IMR-90 (cell line): ENCODE measurements around the gene PROK2. TPM values are rescaled to one million over a fixed set of nuclear protein-coding genes. Genes with fewer than 3 reads are reported as not detected.

Experiments
- ATAC-seq: fragments of 200-7000 bp; cut with Tn5 transposase; 2 replicates; pipeline ENCODE4 v1.9.1; 2020; ENCODE audit warnings: low read depth, mild to moderate bottlenecking, moderate library complexity
- BruUV-seq: library from RNA; stranded (reverse); fragments of 400-500 nt; replicated peaks from 2 replicates; lab custom pipeline; 2021; lab: Mats Ljungman, UMichigan
- CTCF ChIA-PET: fragments of 300-600 bp; formaldehyde crosslinking; extraction: SDS; loops from one replicate; lab custom pipeline; 2021; ENCODE audit warnings: antibody characterized with exemption; lab: Yijun Ruan, JAX
- POLR2A ChIA-PET: fragments of 300-600 bp; sonication (Branson Sonifier 250); formaldehyde crosslinking; loops from one replicate; lab custom pipeline; 2022; ENCODE audit warnings: antibody characterized with exemption; ENCODE audit not compliant: unreplicated experiment; lab: Charles Lee
- DNase-seq: peaks from one replicate; pipeline ENCODE4 v3.0.0; 2013
- H2AFZ ChIP-seq: replicated peaks from 2 replicates; pipeline ENCODE3; 2013; ENCODE audit warnings: low read length, mild to moderate bottlenecking; ENCODE audit not compliant: poor library complexity
- H2AK5ac ChIP-seq: 2 replicates; pipeline ENCODE4 v1.6.1; 2013; ENCODE audit warnings: low read depth, low read length, inconsistent platforms
- H2AK9ac ChIP-seq: replicated peaks from 2 replicates; pipeline ENCODE3; 2013; ENCODE audit warnings: mild to moderate bottlenecking, low read depth, low read length, moderate library complexity; ENCODE audit not compliant: poor library complexity
- H2BK120ac ChIP-seq: 2 replicates; pipeline ENCODE4 v1.6.1; 2013; ENCODE audit warnings: low read depth, low read length, inconsistent platforms
- H2BK15ac ChIP-seq: 3 replicates; pipeline ENCODE4 v1.6.1; 2013; ENCODE audit warnings: low read depth, low read length, inconsistent platforms
- H2BK20ac ChIP-seq: 2 replicates; pipeline ENCODE4 v1.6.1; 2013; ENCODE audit warnings: low read depth, mild to moderate bottlenecking, inconsistent platforms, low read length, moderate library complexity
- H2BK5ac ChIP-seq: 2 replicates; pipeline ENCODE4 v1.6.1; 2013; ENCODE audit warnings: mild to moderate bottlenecking, low read depth, low read length, inconsistent platforms; ENCODE audit not compliant: poor library complexity, severe bottlenecking
- H3K14ac ChIP-seq: replicated peaks from 2 replicates; pipeline ENCODE4 v1.6.1; 2013; ENCODE audit warnings: low read depth, low read length, inconsistent platforms
- H3K18ac ChIP-seq: 2 replicates; pipeline ENCODE4 v1.6.1; 2013; ENCODE audit warnings: low read depth, low read length, control low read depth
- H3K23ac ChIP-seq: 2 replicates; pipeline ENCODE4 v1.6.1; 2013; ENCODE audit warnings: low read depth, low read length, inconsistent platforms
- H3K27ac ChIP-seq: 2 replicates; pipeline ENCODE4 v1.5.1; 2013; ENCODE audit warnings: mild to moderate bottlenecking, control low read depth, low read length; ENCODE audit not compliant: insufficient read depth
- H3K27me3 ChIP-seq: 2 replicates; pipeline ENCODE4 v1.6.1; 2013; ENCODE audit warnings: low read length; ENCODE audit not compliant: control insufficient read depth, insufficient read depth
- H3K36me3 ChIP-seq: 2 replicates; pipeline ENCODE4 v1.6.1; 2013; ENCODE audit warnings: low read length, mixed read lengths; ENCODE audit not compliant: control insufficient read depth, insufficient read depth
- H3K4ac ChIP-seq: 2 replicates; pipeline ENCODE4 v1.6.1; 2013; ENCODE audit warnings: low read depth, low read length, inconsistent platforms
- H3K4me1 ChIP-seq: 2 replicates; pipeline ENCODE4 v1.6.1; 2013; ENCODE audit warnings: low read length, mixed read lengths; ENCODE audit not compliant: control insufficient read depth, insufficient read depth
- H3K4me2 ChIP-seq: 2 replicates; pipeline ENCODE4 v1.6.1; 2013; ENCODE audit warnings: low read depth, mild to moderate bottlenecking, control low read depth, low read length, moderate library complexity
- H3K4me3 ChIP-seq: 2 replicates; pipeline ENCODE4 v1.5.1; 2013; ENCODE audit warnings: low read depth, mild to moderate bottlenecking, control low read depth, low read length, moderate library complexity; ENCODE audit not compliant: insufficient read depth
- H3K56ac ChIP-seq: 2 replicates; pipeline ENCODE4 v1.6.1; 2013; ENCODE audit warnings: low read length, inconsistent platforms; ENCODE audit not compliant: insufficient read depth; ENCODE audit errors: extremely low read depth
- H3K79me1 ChIP-seq, 2 experiments: 2 replicates each; pipeline ENCODE4 v1.6.1; 2013; ENCODE audit warnings: low read length in 2 of 2, inconsistent platforms in 1 of 2, low read depth in 1 of 2
- H3K9ac ChIP-seq: 2 replicates; pipeline ENCODE4 v1.6.1; 2013; ENCODE audit warnings: low read depth, low read length, control low read depth
- H3K9me1 ChIP-seq: 2 replicates; pipeline ENCODE4 v1.6.1; 2013; ENCODE audit warnings: low read length, inconsistent platforms; ENCODE audit not compliant: insufficient read depth
- H3K9me3 ChIP-seq: 2 replicates; pipeline ENCODE4 v1.6.1; 2013; ENCODE audit warnings: low read length; ENCODE audit not compliant: control insufficient read depth, insufficient read depth
- H4K20me1 ChIP-seq: 2 replicates; pipeline ENCODE4 v1.6.1; 2013; ENCODE audit warnings: low read length, inconsistent platforms; ENCODE audit not compliant: insufficient read depth
- H4K5ac ChIP-seq: 2 replicates; pipeline ENCODE4 v1.6.1; 2013; ENCODE audit warnings: mild to moderate bottlenecking, low read depth, low read length, control low read depth
- H4K8ac ChIP-seq, 2 experiments: 2 replicates each; pipeline ENCODE4 v1.6.1; 2013; ENCODE audit warnings: low read depth in 2 of 2, low read length in 2 of 2, control low read depth in 1 of 2, inconsistent platforms in 1 of 2
- H4K91ac ChIP-seq: 2 replicates; pipeline ENCODE4 v1.6.1; 2013; ENCODE audit warnings: low read depth, low read length, inconsistent platforms; ENCODE audit not compliant: insufficient read depth
- BHLHE40 ChIP-seq: fragments of 150-350 bp; IDR thresholded peaks from 2 replicates; pipeline ENCODE4 v1.6.1; 2016; ENCODE audit warnings: mild to moderate bottlenecking, low read depth, low read length
- CEBPB ChIP-seq: IDR thresholded peaks from 2 replicates; pipeline ENCODE4 v1.6.1; 2012; ENCODE audit warnings: low read depth, low read length, improper control_type of control experiment
- CHD1 ChIP-seq: IDR thresholded peaks from 2 replicates; pipeline ENCODE4 v1.6.1; 2012; ENCODE audit warnings: low read depth, low read length, improper control_type of control experiment
- FOS ChIP-seq: fragments of 150-350 bp; IDR thresholded peaks from 2 replicates; pipeline ENCODE4 v1.6.1; 2016; ENCODE audit warnings: low read depth, low read length
- MAFK ChIP-seq: IDR thresholded peaks from 2 replicates; pipeline ENCODE4 v1.6.1; 2012; ENCODE audit warnings: low read depth, low read length, improper control_type of control experiment
- MAZ ChIP-seq: IDR thresholded peaks from 2 replicates; pipeline ENCODE4 v1.6.1; 2012; ENCODE audit warnings: low read depth, mild to moderate bottlenecking, low read length, improper control_type of control experiment, moderate library complexity, borderline replicate concordance
- MXI1 ChIP-seq: IDR thresholded peaks from 2 replicates; pipeline ENCODE4 v1.6.1; 2012; ENCODE audit warnings: low read depth, mild to moderate bottlenecking, low read length, moderate library complexity, borderline replicate concordance
- NFE2L2 ChIP-seq: fragments of 150-350 bp; IDR thresholded peaks from 2 replicates; pipeline ENCODE4 v1.6.1; 2016; ENCODE audit warnings: low read depth, mild to moderate bottlenecking, low read length
- POLR2A ChIP-seq: IDR thresholded peaks from 2 replicates; pipeline ENCODE4 v1.6.1; 2012; ENCODE audit warnings: mild to moderate bottlenecking, low read depth, low read length
- RAD21 ChIP-seq: IDR thresholded peaks from 2 replicates; pipeline ENCODE4 v1.6.1; 2012; ENCODE audit warnings: low read length, improper control_type of control experiment
- RCOR1 ChIP-seq: IDR thresholded peaks from 2 replicates; pipeline ENCODE4 v1.6.1; 2012; ENCODE audit warnings: mild to moderate bottlenecking, low read length, improper control_type of control experiment; ENCODE audit not compliant: insufficient replicate concordance
- RFX5 ChIP-seq: IDR thresholded peaks from 2 replicates; pipeline ENCODE4 v1.8.0; 2012; ENCODE audit warnings: low read depth, mild to moderate bottlenecking, low read length, moderate library complexity
- SMC3 ChIP-seq: fragments of 150-350 bp; IDR thresholded peaks from 2 replicates; pipeline ENCODE4 v1.6.1; 2016; ENCODE audit warnings: low read depth, mild to moderate bottlenecking, antibody characterized with exemption, low read length, moderate library complexity
- WGBS, 2 experiments: methylation state at CpG; one replicate each; pipeline versions ENCODE4 v1.1.5 to v1.1.7; 2013; ENCODE audit warnings: missing lambda C conversion rate in 2 of 2; ENCODE audit not compliant: insufficient read length in 1 of 2; ENCODE audit errors: extremely low coverage in 2 of 2; 5-methylcytosine and 5-hydroxymethylcytosine counted together
- dilution Hi-C: fragments of 300-500 bp; cut with HindIII; formaldehyde crosslinking; loops from one replicate; pipeline ENCODE4 v1.14.3; 2018; ENCODE audit warnings: low sequenced_read_pairs; ENCODE audit not compliant: unreplicated experiment
- in situ Hi-C: fragments of 300-500 bp; cut with MboI; formaldehyde crosslinking; loops from 3 replicates; pipeline ENCODE4 v1.14.3; 2019; ENCODE audit warnings: low sequenced_read_pairs, inconsistent platforms, mixed read lengths
- intact Hi-C: fragments of 100-400 bp; cut with micrococcal nuclease; formaldehyde crosslinking; loops from 2 replicates; pipeline ENCODE4 v1.10.0; 2022
- polyA plus RNA-seq, 3 experiments: library from polyadenylated mRNA; depleted of rRNA; stranded (reverse); fragments of >200 nt; gene quantifications; 2 replicates each; pipeline ENCODE4 v1.2.3, GENCODE V29; 2012; ENCODE audit warnings: low replicate concordance in 1 of 3
- total RNA-seq: library from RNA; depleted of rRNA; stranded (reverse); fragments of >200 nt; gene quantifications from 2 replicates; pipeline ENCODE4 v1.2.3, GENCODE V29; 2012
- TF ChIP-seq, protein P1 (sequence below): fragments of 150-350 bp; IDR thresholded peaks from 2 replicates; pipeline ENCODE4 v1.6.1; 2017; ENCODE audit warnings: mild to moderate bottlenecking, antibody characterized with exemption, low read length, low read depth
- TF ChIP-seq, protein P2 (sequence below): conservative IDR thresholded peaks from 2 replicates; pipeline ENCODE4 v1.5.1; 2012; ENCODE audit warnings: mild to moderate bottlenecking, low read depth, low read length, improper control_type of control experiment
- TF ChIP-seq, protein P3 (sequence below): fragments of 150-350 bp; IDR thresholded peaks from 2 replicates; pipeline ENCODE4 v1.6.1; 2016; ENCODE audit warnings: low read depth, mild to moderate bottlenecking, low read length, moderate library complexity, borderline replicate concordance

Gene PROK2
- total and polyA plus RNA-seq, 2 of the 4 experiments (the other 2 are of a cell fraction), result not detected

DNA sequence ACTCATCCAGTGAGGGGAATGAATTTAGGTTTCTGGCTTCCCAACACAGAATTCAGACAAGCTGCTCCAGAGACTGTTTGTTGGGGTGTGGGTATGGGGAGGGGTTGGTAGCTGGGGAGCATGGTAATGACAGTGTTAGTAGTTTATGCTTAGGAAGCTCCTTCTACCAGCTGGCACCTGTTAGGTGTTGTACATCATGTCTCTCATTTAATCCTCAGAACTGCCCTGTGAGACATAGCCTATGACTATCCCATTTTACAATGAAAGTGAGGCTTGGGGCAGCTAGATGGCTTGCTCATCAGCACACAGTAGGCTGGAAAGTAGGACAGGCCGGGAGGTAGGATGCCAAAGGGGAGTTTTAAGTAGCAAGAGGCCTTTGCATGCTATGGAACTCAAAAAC is 62.3 kb downstream of the PROK2 start:
- dilution Hi-C loops, result no loop called here
- POLR2A ChIA-PET, result no interaction called here
- no peaks in the 10 kb centered on the region for H3K79me1 ChIP-seq

More for the DNA sequence above, 62.3 kb downstream of the PROK2 start:
- H3K9me1 ChIP-seq, result no peaks in the 10 kb centered on the region; the same call in 1 of the 2 replicates
- H2AFZ ChIP-seq, result no peak overlapping the region
- DNase-seq, result no peak
- H3K27ac ChIP-seq, result no peak overlapping the region
- no CpG with 5 or more reads among the region's 1 CpG for WGBS, 2 experiments
- no peak for ATAC-seq
- no peak overlapping the region for H3K14ac ChIP-seq
- no peak overlapping the region for H4K8ac ChIP-seq
- intact Hi-C loops (no loop called here), in situ Hi-C loops (loop anchor here (5.0 to 10.0 kb wide), 2 partner anchors 1100 to 1352 kb away; no protein-coding TSS in a partner anchor)
- no peak overlapping the region for H2BK20ac ChIP-seq
- no peak overlapping the region for H3K23ac ChIP-seq
- H2AK5ac ChIP-seq, result no peak overlapping the region
- no TSS peak for BruUV-seq
- no peak overlapping the region for H3K4ac ChIP-seq
- CTCF ChIA-PET, result no interaction called here
- H4K91ac ChIP-seq, result no peak overlapping the region
- no peak overlapping the region for H2AK9ac ChIP-seq
- no peak overlapping the region for H3K56ac ChIP-seq
- no peaks in the 10 kb centered on the region for H4K20me1 ChIP-seq
- no peak overlapping the region for H2BK15ac ChIP-seq
- peaks cover 57% of the 10 kb centered on the region for H3K27me3 ChIP-seq
- no peaks in the 10 kb centered on the region for H3K36me3 ChIP-seq
- no peak overlapping the region for H3K18ac ChIP-seq
- no peak for TF ChIP-seq CEBPB
- TF ChIP-seq SMC3, result no peak
- TF ChIP-seq, protein P1, sequence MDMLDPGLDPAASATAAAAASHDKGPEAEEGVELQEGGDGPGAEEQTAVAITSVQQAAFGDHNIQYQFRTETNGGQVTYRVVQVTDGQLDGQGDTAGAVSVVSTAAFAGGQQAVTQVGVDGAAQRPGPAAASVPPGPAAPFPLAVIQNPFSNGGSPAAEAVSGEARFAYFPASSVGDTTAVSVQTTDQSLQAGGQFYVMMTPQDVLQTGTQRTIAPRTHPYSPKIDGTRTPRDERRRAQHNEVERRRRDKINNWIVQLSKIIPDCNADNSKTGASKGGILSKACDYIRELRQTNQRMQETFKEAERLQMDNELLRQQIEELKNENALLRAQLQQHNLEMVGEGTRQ, result no peak
- no peak for TF ChIP-seq BHLHE40
- TF ChIP-seq, protein P2, sequence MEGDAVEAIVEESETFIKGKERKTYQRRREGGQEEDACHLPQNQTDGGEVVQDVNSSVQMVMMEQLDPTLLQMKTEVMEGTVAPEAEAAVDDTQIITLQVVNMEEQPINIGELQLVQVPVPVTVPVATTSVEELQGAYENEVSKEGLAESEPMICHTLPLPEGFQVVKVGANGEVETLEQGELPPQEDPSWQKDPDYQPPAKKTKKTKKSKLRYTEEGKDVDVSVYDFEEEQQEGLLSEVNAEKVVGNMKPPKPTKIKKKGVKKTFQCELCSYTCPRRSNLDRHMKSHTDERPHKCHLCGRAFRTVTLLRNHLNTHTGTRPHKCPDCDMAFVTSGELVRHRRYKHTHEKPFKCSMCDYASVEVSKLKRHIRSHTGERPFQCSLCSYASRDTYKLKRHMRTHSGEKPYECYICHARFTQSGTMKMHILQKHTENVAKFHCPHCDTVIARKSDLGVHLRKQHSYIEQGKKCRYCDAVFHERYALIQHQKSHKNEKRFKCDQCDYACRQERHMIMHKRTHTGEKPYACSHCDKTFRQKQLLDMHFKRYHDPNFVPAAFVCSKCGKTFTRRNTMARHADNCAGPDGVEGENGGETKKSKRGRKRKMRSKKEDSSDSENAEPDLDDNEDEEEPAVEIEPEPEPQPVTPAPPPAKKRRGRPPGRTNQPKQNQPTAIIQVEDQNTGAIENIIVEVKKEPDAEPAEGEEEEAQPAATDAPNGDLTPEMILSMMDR, result no peak
- TF ChIP-seq CHD1, result no peak
- no peak for TF ChIP-seq FOS
- TF ChIP-seq RFX5, result no peak
- TF ChIP-seq MXI1, result no peak
- TF ChIP-seq RAD21, result no peak
- TF ChIP-seq NFE2L2, result no peak
- TF ChIP-seq POLR2A, result no peak
- TF ChIP-seq, protein P3, sequence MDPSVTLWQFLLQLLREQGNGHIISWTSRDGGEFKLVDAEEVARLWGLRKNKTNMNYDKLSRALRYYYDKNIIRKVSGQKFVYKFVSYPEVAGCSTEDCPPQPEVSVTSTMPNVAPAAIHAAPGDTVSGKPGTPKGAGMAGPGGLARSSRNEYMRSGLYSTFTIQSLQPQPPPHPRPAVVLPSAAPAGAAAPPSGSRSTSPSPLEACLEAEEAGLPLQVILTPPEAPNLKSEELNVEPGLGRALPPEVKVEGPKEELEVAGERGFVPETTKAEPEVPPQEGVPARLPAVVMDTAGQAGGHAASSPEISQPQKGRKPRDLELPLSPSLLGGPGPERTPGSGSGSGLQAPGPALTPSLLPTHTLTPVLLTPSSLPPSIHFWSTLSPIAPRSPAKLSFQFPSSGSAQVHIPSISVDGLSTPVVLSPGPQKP, result no peak
- TF ChIP-seq RCOR1, result no peak
- TF ChIP-seq MAZ, result no peak
- TF ChIP-seq MAFK, result no peak
- no peak overlapping the region for H3K4me3 ChIP-seq
- no peak overlapping the region for H2BK120ac ChIP-seq
- no peak overlapping the region for H3K4me2 ChIP-seq
- H3K9me3 ChIP-seq, result no peaks in the 10 kb centered on the region
- no peak overlapping the region for H3K9ac ChIP-seq
- H2BK5ac ChIP-seq, result no peak overlapping the region
- no peak overlapping the region for H4K5ac ChIP-seq
- H3K4me1 ChIP-seq, result peaks cover 2% of the 10 kb centered on the region; the same call in 1 of the 2 replicates
